GDM1 (cell line): ENCODE measurements around the gene FAM83F.

Source experiments
- DNase-seq: peaks from one replicate; lab custom pipeline; 2025; lab: John Stamatoyannopoulos, UW

FAM83F gene

GRCh38 chr22:40065981-40066380 lies 71.2 kb downstream of the FAM83F start:
- no peak for DNase-seq

GRCh38 chr22:40067639-40068038 lies 72.9 kb downstream of the FAM83F start:
- no peak for DNase-seq

- DNase-seq = no peak
These were observed 75.9 kb downstream of the FAM83F start for GRCh38 chr22:40070701-40071100.

- DNase-seq = no peak
These were observed 77.0 kb downstream of the FAM83F start for GRCh38 chr22:40071720-40072119.

GRCh38 chr22:40076702-40077645 lies 82.2 kb downstream of the FAM83F start:
- DNase-seq = peak; percentile 17

GRCh38 chr22:40077646-40078016 lies 82.9 kb downstream of the FAM83F start:
- DNase-seq = no peak

- DNase-seq = no peak
These were observed 86.9 kb downstream of the FAM83F start for GRCh38 chr22:40081662-40082061.

- DNase-seq = no peak
These were observed 87.4 kb downstream of the FAM83F start for GRCh38 chr22:40082184-40082583.

GRCh38 chr22:40083794-40084193 lies 89.0 kb downstream of the FAM83F start:
- no peak for DNase-seq

GRCh38 chr22:40084246-40084645 lies 89.5 kb downstream of the FAM83F start:
- no peak for DNase-seq

GRCh38 chr22:40088818-40089217 lies 94.1 kb downstream of the FAM83F start:
- DNase-seq = no peak
